ENCODE results near the gene FGF7.

GRCh38 chr15:49452595-49452994, 29.6 kb downstream of the FGF7 start:
- TF ChIP-seq REST (IDR thresholded peaks at IDR 0.05) = no peak
- no peak for TF ChIP-seq CTCF (IDR thresholded peaks at IDR 0.05; ENCODE audit: low read depth, low read length, missing input control)
- no peak for TF ChIP-seq NR2F2 (IDR thresholded peaks at IDR 0.05)
- TF ChIP-seq RXRA (IDR thresholded peaks at IDR 0.05) = no peak
- TF ChIP-seq TAF1 (conservative IDR thresholded peaks at IDR 0.05) = no peak
- TF ChIP-seq JUND (IDR thresholded peaks at IDR 0.05) = no peak
- no peak for TF ChIP-seq MAX (IDR thresholded peaks at IDR 0.05)
- no peak for TF ChIP-seq YY1 (IDR thresholded peaks at IDR 0.05)
- TF ChIP-seq FOXA1 (IDR thresholded peaks at IDR 0.05) = no peak
- TF ChIP-seq SP1 (IDR thresholded peaks at IDR 0.05) = no peak
- TF ChIP-seq ZBTB33 (IDR thresholded peaks at IDR 0.05) = no peak
